ENCODE results near the gene HBQ1. TPM values are rescaled to one million over a fixed set of nuclear protein-coding genes. Genes with fewer than 3 reads are reported as not detected.

The HBQ1 gene
- total RNA-seq = not detected

DNA sequence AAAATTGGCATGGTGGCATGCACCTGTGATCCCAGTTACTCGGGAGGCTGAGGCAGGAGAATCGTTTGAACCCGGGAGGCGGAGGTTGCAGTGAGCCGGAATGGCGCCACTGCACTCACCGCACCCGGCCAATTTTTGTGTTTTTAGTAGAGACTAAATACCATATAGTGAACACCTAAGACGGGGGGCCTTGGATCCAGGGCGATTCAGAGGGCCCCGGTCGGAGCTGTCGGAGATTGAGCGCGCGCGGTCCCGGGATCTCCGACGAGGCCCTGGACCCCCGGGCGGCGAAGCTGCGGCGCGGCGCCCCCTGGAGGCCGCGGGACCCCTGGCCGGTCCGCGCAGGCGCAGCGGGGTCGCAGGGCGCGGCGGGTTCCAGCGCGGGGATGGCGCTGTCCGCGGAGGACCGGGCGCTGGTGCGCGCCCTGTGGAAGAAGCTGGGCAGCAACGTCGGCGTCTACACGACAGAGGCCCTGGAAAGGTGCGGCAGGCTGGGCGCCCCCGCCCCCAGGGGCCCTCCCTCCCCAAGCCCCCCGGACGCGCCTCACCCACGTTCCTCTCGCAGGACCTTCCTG, at the start of gene HBQ1:
HBQ1 (plus strand) TSS at position 359 of the 575 bp plus-strand sequence; CDS start at position 387, 28 bp downstream.
- DNase-seq = no peak
- WGBS, 2 donors (ENCODE audit: low coverage in 1 of 2) = 26% methylated on average over 26 of the region's 59 CpGs; no CpG with 5 or more reads in 1 of the 2 donors
- Histone ChIP-seq H3K9me3 (no peaks in the 10 kb centered on the region), H3K27me3 (peaks cover 55% of the 10 kb centered on the region), H3K4me1 (peaks cover 12 to 27% (median 20%) of the 10 kb centered on the region in 4 donors), H3K36me3 (no peaks in the 10 kb centered on the region), H3K27ac (no peak within 1 kb of the TSS), H3K4me3 (peak within 1 kb of the TSS in 2 of 4 donors; percentile 22 to 41)
- in situ Hi-C loops (cut with MboI; ENCODE audit: low pct_ligation_motif_present in 1 of 4, low pct_unique_long_range_greater_than_20kb in 1 of 4, low sequenced_read_pairs in 3 of 4) = loop anchor here in 1 of 4 donors (5.0 kb wide), 1 partner anchor 73 kb away; no protein-coding TSS in a partner anchor
- intact Hi-C loops (cut with DNase I; ENCODE audit: low total_unique reads) = loop anchor here (5.0 kb wide), 1 partner anchor 73 kb away; no protein-coding TSS in a partner anchor
- no peak for TF ChIP-seq POLR2AphosphoS5 (IDR thresholded peaks at IDR 0.05)
- TF ChIP-seq POLR2A (IDR thresholded peaks at IDR 0.05) = no peak
- TF ChIP-seq, protein P1, sequence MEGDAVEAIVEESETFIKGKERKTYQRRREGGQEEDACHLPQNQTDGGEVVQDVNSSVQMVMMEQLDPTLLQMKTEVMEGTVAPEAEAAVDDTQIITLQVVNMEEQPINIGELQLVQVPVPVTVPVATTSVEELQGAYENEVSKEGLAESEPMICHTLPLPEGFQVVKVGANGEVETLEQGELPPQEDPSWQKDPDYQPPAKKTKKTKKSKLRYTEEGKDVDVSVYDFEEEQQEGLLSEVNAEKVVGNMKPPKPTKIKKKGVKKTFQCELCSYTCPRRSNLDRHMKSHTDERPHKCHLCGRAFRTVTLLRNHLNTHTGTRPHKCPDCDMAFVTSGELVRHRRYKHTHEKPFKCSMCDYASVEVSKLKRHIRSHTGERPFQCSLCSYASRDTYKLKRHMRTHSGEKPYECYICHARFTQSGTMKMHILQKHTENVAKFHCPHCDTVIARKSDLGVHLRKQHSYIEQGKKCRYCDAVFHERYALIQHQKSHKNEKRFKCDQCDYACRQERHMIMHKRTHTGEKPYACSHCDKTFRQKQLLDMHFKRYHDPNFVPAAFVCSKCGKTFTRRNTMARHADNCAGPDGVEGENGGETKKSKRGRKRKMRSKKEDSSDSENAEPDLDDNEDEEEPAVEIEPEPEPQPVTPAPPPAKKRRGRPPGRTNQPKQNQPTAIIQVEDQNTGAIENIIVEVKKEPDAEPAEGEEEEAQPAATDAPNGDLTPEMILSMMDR (IDR thresholded peaks at IDR 0.05) = no peak
- TF ChIP-seq EP300 (IDR thresholded peaks at IDR 0.05; ENCODE audit: low read depth) = no peak

DNA sequence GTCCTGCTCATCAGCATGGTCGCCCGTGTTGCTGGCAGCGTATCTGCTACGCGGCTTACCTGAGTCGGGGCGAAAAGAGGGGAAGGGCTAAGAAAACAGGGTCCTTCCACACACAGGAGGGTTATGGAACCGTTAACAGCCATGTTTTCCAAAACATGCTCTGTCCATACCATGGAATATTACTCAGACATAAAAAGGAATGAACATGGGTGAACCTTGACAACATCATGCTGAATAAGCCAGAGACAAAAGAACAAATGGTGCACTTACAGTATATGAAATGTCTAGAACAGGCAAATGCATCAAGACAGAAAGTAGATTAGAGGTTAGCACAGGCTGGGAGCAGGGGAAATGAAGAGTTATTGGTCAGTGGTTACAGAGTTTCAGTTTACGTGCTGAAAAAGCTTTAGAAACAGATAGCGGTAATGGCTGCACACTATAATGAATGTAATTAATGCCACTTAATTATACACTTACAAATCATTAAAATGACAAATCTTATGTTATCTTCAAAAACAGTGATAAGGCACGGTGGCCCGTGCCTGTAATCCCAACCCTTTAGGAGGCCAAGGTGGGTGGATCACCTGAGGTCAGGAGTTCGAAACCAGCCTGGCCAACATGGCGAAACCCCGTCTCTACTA, 49.6 kb upstream of the HBQ1 start:
- intact Hi-C loops (cut with DNase I; ENCODE audit: low total_unique reads) = no loop called here
- no peaks in the 10 kb centered on the region for H3K36me3 ChIP-seq
- 92 to 98% methylated on average over 7 to 15 of the region's 15 CpGs for WGBS, 2 donors (ENCODE audit: low coverage in 1 of 2)
- H3K9me3 ChIP-seq = no peaks in the 10 kb centered on the region
- H3K27me3 ChIP-seq = no peaks in the 10 kb centered on the region
- DNase-seq = no peak
- no peak overlapping the region for H3K4me3 ChIP-seq
- TF ChIP-seq POLR2A (IDR thresholded peaks at IDR 0.05) = no peak
- TF ChIP-seq, protein P1 (IDR thresholded peaks at IDR 0.05) = no peak
- TF ChIP-seq EP300 (IDR thresholded peaks at IDR 0.05; ENCODE audit: low read depth) = no peak
- TF ChIP-seq POLR2AphosphoS5 (IDR thresholded peaks at IDR 0.05) = no peak
- in situ Hi-C loops (cut with MboI; ENCODE audit: low pct_ligation_motif_present in 1 of 4, low pct_unique_long_range_greater_than_20kb in 1 of 4, low sequenced_read_pairs in 3 of 4) = no loop called here
- no peak overlapping the region for H3K27ac ChIP-seq
- H3K4me1 ChIP-seq = no peaks in the 10 kb centered on the region

- no peaks in the 10 kb centered on the region for H3K27me3 ChIP-seq
- intact Hi-C loops (cut with DNase I; ENCODE audit: low total_unique reads) = no loop called here
- no peak overlapping the region for H3K27ac ChIP-seq
- H3K4me3 ChIP-seq = no peak overlapping the region
- no peak for DNase-seq
- no peaks in the 10 kb centered on the region for H3K9me3 ChIP-seq
- in situ Hi-C loops (cut with MboI; ENCODE audit: low pct_ligation_motif_present in 1 of 4, low pct_unique_long_range_greater_than_20kb in 1 of 4, low sequenced_read_pairs in 3 of 4) = no loop called here
- H3K36me3 ChIP-seq = no peaks in the 10 kb centered on the region
- 87 to 93% methylated on average over 4 to 7 of the region's 7 CpGs for WGBS, 2 donors (ENCODE audit: low coverage in 1 of 2)
- peaks cover 0 to 2% (median under 1%) of the 10 kb centered on the region in 4 donors for H3K4me1 ChIP-seq
- TF ChIP-seq EP300 (IDR thresholded peaks at IDR 0.05; ENCODE audit: low read depth) (no peak), POLR2AphosphoS5 (IDR thresholded peaks at IDR 0.05) (no peak), POLR2A (IDR thresholded peaks at IDR 0.05) (no peak)
- TF ChIP-seq, protein P1 (IDR thresholded peaks at IDR 0.05) = no peak
Observed at GRCh38 chr16:132120-132519, 48.1 kb upstream of the HBQ1 start.

DNA sequence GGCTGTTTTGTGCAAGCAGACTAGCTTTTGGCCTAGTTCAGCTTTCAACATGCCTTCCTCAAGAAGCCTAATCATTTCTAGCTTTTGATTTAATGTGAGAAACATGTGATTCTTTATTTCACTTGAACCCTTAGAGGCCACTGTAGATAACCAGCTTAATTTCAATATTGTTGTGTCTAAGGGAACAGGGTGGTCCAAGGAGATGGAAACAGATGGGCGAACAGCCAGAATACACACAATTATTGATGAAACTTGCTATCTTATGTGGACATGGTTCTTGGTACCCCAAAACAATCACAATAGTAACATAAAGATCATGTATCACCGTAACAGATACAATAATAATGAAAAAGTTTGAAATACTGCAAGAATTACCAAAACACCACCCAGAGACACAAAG, 46.5 kb upstream of the HBQ1 start:
- 94 to 99% methylated on average over 2 of the region's 2 CpGs for WGBS, 2 donors (ENCODE audit: low coverage in 1 of 2)
- Histone ChIP-seq H3K4me3 (no peak overlapping the region), H3K36me3 (no peaks in the 10 kb centered on the region), H3K9me3 (no peaks in the 10 kb centered on the region), H3K4me1 (peaks cover 6 to 10% (median 8%) of the 10 kb centered on the region in 4 donors), H3K27ac (no peak overlapping the region), H3K27me3 (no peaks in the 10 kb centered on the region)
- TF ChIP-seq, protein P1 (IDR thresholded peaks at IDR 0.05) = no peak
- TF ChIP-seq EP300 (IDR thresholded peaks at IDR 0.05; ENCODE audit: low read depth) = no peak
- TF ChIP-seq POLR2AphosphoS5 (IDR thresholded peaks at IDR 0.05) = no peak
- TF ChIP-seq POLR2A (IDR thresholded peaks at IDR 0.05) = no peak
- in situ Hi-C loops (cut with MboI; ENCODE audit: low pct_ligation_motif_present in 1 of 4, low pct_unique_long_range_greater_than_20kb in 1 of 4, low sequenced_read_pairs in 3 of 4) (no loop called here), intact Hi-C loops (cut with DNase I; ENCODE audit: low total_unique reads) (no loop called here)
- DNase-seq = no peak
